Mesenchymal stem cell (in vitro differentiated cells and primary cell): Measurements from ENCODE around the gene CFAP54.
A peak's percentile ranks its signal among the peaks of the same experiment; 100 is the strongest.

ENCODE experiments used
- DNase-seq: peaks from one replicate; pipeline ENCODE4 v3.0.0-alpha.2; 2013
- H2AFZ ChIP-seq: one replicate; pipeline ENCODE4 v1.6.1; 2013; ENCODE audit warnings: low read depth, mild to moderate bottlenecking, control low read depth, inconsistent platforms, low read length, moderate library complexity
- H2AK5ac ChIP-seq: 2 replicates; pipeline ENCODE4 v1.6.1; 2013; ENCODE audit warnings: low read length, moderate library complexity, mild to moderate bottlenecking, inconsistent platforms; ENCODE audit not compliant: severe bottlenecking
- H2BK120ac ChIP-seq: one replicate; pipeline ENCODE4 v1.6.1; 2013; ENCODE audit warnings: low read depth, mild to moderate bottlenecking, inconsistent platforms, low read length, moderate library complexity
- H2BK12ac ChIP-seq, 2 experiments: one replicate each; pipeline ENCODE4 v1.6.1; 2013; ENCODE audit warnings: inconsistent platforms in 2 of 2, low read length in 2 of 2, mild to moderate bottlenecking in 2 of 2, moderate library complexity in 2 of 2, control low read depth in 1 of 2
- H2BK15ac ChIP-seq: one replicate; pipeline ENCODE4 v1.6.1; 2013; ENCODE audit warnings: mild to moderate bottlenecking, low read depth, inconsistent platforms; ENCODE audit not compliant: poor library complexity, severe bottlenecking
- H2BK5ac ChIP-seq: 2 replicates; pipeline ENCODE4 v1.6.1; 2013; ENCODE audit warnings: low read depth, mild to moderate bottlenecking, low read length, control low read depth, inconsistent platforms; ENCODE audit not compliant: poor library complexity, severe bottlenecking
- H3K14ac ChIP-seq, 2 experiments: one replicate each; pipeline ENCODE4 v1.6.1; 2013; ENCODE audit warnings: inconsistent platforms in 2 of 2, low read length in 2 of 2, control low read depth in 1 of 2, mild to moderate bottlenecking in 1 of 2, moderate library complexity in 1 of 2
- H3K18ac ChIP-seq, 2 experiments: one replicate each; pipeline ENCODE4 v1.6.1; 2013; ENCODE audit warnings: inconsistent platforms in 2 of 2, low read length in 2 of 2, control low read depth in 1 of 2, low read depth in 1 of 2, mild to moderate bottlenecking in 1 of 2
- H3K23ac ChIP-seq, 2 experiments: one replicate each; pipeline ENCODE4 v1.6.1; 2013; ENCODE audit warnings: inconsistent platforms in 2 of 2, low read length in 2 of 2, mild to moderate bottlenecking in 2 of 2, moderate library complexity in 2 of 2, control low read depth in 1 of 2
- H3K27ac ChIP-seq: 2 replicates; pipeline ENCODE4 v1.5.1; 2013; ENCODE audit warnings: mild to moderate bottlenecking, moderate library complexity, low read length, control low read depth, inconsistent platforms; ENCODE audit not compliant: poor library complexity, severe bottlenecking
- H3K27me3 ChIP-seq, 2 experiments: 2 replicates each; pipeline versions ENCODE4 v1.6.1 to v1.7.0; 2013; ENCODE audit warnings: low read length in 2 of 2, mild to moderate bottlenecking in 2 of 2, moderate library complexity in 2 of 2, control low read depth in 1 of 2, inconsistent platforms in 1 of 2; ENCODE audit not compliant: control insufficient read depth in 1 of 2, insufficient read depth in 1 of 2
- H3K36me3 ChIP-seq, 2 experiments: 2 replicates each; pipeline versions ENCODE4 v1.6.1 to v1.7.0; 2013; ENCODE audit warnings: low read length in 2 of 2, control low read depth in 1 of 2, inconsistent platforms in 1 of 2, low read depth in 1 of 2, mild to moderate bottlenecking in 1 of 2; ENCODE audit not compliant: insufficient read depth in 2 of 2, control insufficient read depth in 1 of 2
- H3K4ac ChIP-seq, 2 experiments: one replicate each; pipeline ENCODE4 v1.6.1; 2013; ENCODE audit warnings: inconsistent platforms in 2 of 2, low read length in 2 of 2, mild to moderate bottlenecking in 2 of 2, moderate library complexity in 2 of 2, control low read depth in 1 of 2, low read depth in 1 of 2
- H3K4me1 ChIP-seq: 2 replicates; pipeline ENCODE4 v1.6.1; 2013; ENCODE audit warnings: low read depth, low read length, control low read depth; ENCODE audit not compliant: control insufficient read depth, insufficient read depth
- H3K4me2 ChIP-seq: 2 replicates; pipeline ENCODE4 v1.6.1; 2013; ENCODE audit warnings: low read length, mild to moderate bottlenecking, inconsistent platforms; ENCODE audit not compliant: poor library complexity, severe bottlenecking
- H3K4me3 ChIP-seq, 2 experiments: 2 replicates each; pipeline versions ENCODE4 v1.5.1 to v1.7.0; 2013; ENCODE audit warnings: low read length in 2 of 2, mild to moderate bottlenecking in 2 of 2, control low read depth in 1 of 2, low read depth in 1 of 2; ENCODE audit not compliant: insufficient read depth in 1 of 2
- H3K79me1 ChIP-seq: replicated peaks from 2 replicates; pipeline ENCODE4 v1.6.1; 2013; ENCODE audit warnings: mild to moderate bottlenecking, control low read depth, low read length, inconsistent platforms; ENCODE audit not compliant: poor library complexity, severe bottlenecking
- H3K9ac ChIP-seq: 2 replicates; pipeline ENCODE4 v1.7.0; 2013; ENCODE audit warnings: mild to moderate bottlenecking, low read length, moderate library complexity
- H3K9me3 ChIP-seq: 2 replicates; pipeline ENCODE4 v1.7.0; 2013; ENCODE audit warnings: mild to moderate bottlenecking, low read length; ENCODE audit not compliant: control insufficient read depth
- H4K8ac ChIP-seq: one replicate; pipeline ENCODE4 v1.6.1; 2013; ENCODE audit warnings: inconsistent platforms, mild to moderate bottlenecking, low read length, moderate library complexity
- H4K91ac ChIP-seq: one replicate; pipeline ENCODE4 v1.6.1; 2013; ENCODE audit warnings: mild to moderate bottlenecking, low read length, inconsistent platforms
- WGBS: methylation state at CpG from one replicate; pipeline ENCODE4 v1.1.7; 2013; ENCODE audit warnings: mixed read lengths; 5-methylcytosine and 5-hydroxymethylcytosine counted together

CFAP54 gene

DNA sequence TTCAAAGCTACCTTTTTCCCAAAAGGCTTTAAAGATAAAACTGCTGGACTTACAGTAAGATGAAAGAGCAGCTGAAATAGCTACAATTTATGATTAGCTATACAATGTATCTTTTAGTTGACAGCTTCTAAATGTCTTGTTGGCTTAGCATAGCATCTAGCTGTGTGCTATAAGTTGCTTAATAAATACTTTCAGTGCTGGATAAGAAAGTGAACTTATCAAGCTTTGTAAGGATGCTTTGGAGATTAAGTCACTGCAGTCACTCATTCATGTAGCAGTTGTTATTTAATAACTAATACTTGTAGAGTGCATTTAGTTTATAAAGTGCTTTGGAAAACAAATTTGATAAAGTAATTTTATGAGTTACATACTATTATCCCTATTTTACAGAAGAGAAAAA is 14.6 kb downstream of the CFAP54 start:
- H3K9ac ChIP-seq, result no peak overlapping the region
- H2BK5ac ChIP-seq, result no peak overlapping the region
- H3K14ac ChIP-seq, result no peak overlapping the region
- H3K18ac ChIP-seq, result no peak overlapping the region
- no peak overlapping the region for H3K4ac ChIP-seq
- H3K23ac ChIP-seq, result no peak overlapping the region
- no peak overlapping the region for H2AFZ ChIP-seq
- no peak overlapping the region for H2BK15ac ChIP-seq
- H2BK120ac ChIP-seq, result no peak overlapping the region
- H2AK5ac ChIP-seq, result no peak overlapping the region
- H3K9me3 ChIP-seq, result no peaks in the 10 kb centered on the region
- no peaks in the 10 kb centered on the region for H3K27me3 ChIP-seq
- no peak overlapping the region for H2BK12ac ChIP-seq
- no peak overlapping the region for H4K91ac ChIP-seq
- H3K27ac ChIP-seq, result no peak overlapping the region
- no peak overlapping the region for H3K4me2 ChIP-seq
- no peak overlapping the region for H4K8ac ChIP-seq
- H3K4me1 ChIP-seq, result peaks cover 6% of the 10 kb centered on the region
- H3K4me3 ChIP-seq, result no peak overlapping the region
- DNase-seq, result no peak
- H3K79me1 ChIP-seq, result no peaks in the 10 kb centered on the region
- H3K36me3 ChIP-seq, result no peaks in the 10 kb centered on the region

DNA sequence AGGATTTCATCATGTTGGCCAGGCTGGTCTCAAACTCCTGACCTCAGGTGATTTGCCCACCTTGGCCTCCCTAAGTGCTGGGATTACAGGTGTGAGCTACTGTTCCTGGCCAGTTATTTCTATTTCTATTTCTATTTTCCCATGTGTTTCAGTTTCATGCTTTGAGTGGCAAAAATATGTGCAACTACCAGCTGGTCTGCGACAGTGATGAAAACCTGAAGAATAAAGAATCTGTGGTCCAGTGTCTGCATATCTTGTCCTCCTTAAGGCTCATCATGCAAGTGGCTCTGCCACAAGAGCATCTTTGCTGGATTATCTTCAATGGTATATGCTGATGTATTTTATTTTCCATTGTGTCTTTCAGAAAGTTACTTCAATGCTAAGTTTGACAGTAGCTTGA is 17.4 kb downstream of the CFAP54 start:
- Histone ChIP-seq H3K18ac (no peak overlapping the region), H3K23ac (no peak overlapping the region), H3K4me1 (peaks cover 1% of the 10 kb centered on the region), H3K27ac (no peak overlapping the region), H3K4ac (no peak overlapping the region), H2BK12ac (no peak overlapping the region), H3K4me3 (no peak overlapping the region), H3K14ac (no peak overlapping the region), H3K36me3 (no peaks in the 10 kb centered on the region), H2BK120ac (no peak overlapping the region), H2AFZ (no peak overlapping the region), H4K91ac (no peak overlapping the region), H2BK15ac (no peak overlapping the region), H3K4me2 (no peak overlapping the region), H3K9ac (no peak overlapping the region), H2AK5ac (no peak overlapping the region), H3K9me3 (no peaks in the 10 kb centered on the region), H3K79me1 (no peaks in the 10 kb centered on the region), H3K27me3 (no peaks in the 10 kb centered on the region), H2BK5ac (no peak overlapping the region), H4K8ac (no peak overlapping the region)
- WGBS, result 94% methylated on average over 1 of the region's 1 CpG
- no peak for DNase-seq

DNA sequence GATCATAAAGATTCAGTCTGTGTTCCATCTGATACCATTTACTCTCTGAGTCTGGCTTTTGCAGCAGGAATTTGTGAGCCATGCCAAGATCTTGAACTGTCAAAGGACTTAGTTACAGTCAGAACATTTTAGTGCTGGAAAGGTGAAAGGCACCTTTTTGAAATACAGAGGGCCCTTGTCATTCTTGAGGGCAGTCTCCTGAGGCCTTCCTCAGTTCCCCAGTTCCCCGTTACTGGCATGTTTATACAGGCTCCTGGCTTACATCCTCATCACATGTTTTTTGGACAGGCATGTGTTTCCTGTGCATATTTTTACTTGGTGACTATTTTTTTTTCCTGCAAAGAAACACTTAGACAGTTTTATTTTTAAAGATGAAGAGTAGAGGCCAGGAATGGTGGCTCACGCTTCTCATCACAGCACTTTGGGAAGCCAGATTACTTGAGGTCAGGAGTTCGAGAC is 21.0 kb downstream of the CFAP54 start:
- Histone ChIP-seq H2BK12ac (no peak overlapping the region), H2AK5ac (no peak overlapping the region), H3K79me1 (no peaks in the 10 kb centered on the region), H2BK15ac (no peak overlapping the region), H3K4me2 (no peak overlapping the region), H4K8ac (no peak overlapping the region), H3K9me3 (no peaks in the 10 kb centered on the region), H3K14ac (no peak overlapping the region), H4K91ac (no peak overlapping the region), H3K4me3 (no peak overlapping the region), H3K36me3 (no peaks in the 10 kb centered on the region), H2AFZ (no peak overlapping the region), H3K4me1 (peaks cover 2% of the 10 kb centered on the region), H2BK120ac (no peak overlapping the region), H3K4ac (no peak overlapping the region), H2BK5ac (no peak overlapping the region), H3K23ac (no peak overlapping the region), H3K9ac (peak overlapping the region; percentile 24), H3K18ac (no peak overlapping the region), H3K27ac (no peak overlapping the region), H3K27me3 (no peaks in the 10 kb centered on the region)
- DNase-seq, result no peak
- 66% methylated on average over 3 of the region's 3 CpGs for WGBS

DNA sequence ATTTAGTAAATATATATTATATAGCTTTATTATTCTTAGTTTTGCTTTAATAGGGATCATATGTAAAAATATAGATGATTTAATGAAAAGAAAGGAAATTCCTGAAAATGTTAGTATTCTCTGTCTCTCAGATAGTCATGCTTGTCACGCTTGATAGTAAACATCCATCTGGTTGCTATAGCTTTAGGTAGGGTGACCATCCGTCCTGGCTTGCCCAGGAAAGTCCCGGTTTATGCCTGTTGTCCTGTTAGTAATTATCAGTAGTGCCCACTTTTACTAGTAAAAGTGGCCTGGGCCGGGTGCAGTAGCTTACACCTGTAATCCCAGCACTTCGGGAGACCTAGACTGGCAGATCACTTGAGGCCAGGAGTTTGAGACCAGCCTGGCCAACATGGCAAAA is 23.8 kb downstream of the CFAP54 start:
- H2BK5ac ChIP-seq, result no peak overlapping the region
- no peaks in the 10 kb centered on the region for H3K36me3 ChIP-seq
- H3K27ac ChIP-seq, result no peak overlapping the region
- no peaks in the 10 kb centered on the region for H3K27me3 ChIP-seq
- no peak overlapping the region for H2BK12ac ChIP-seq
- no peak overlapping the region for H3K14ac ChIP-seq
- H3K9ac ChIP-seq, result no peak overlapping the region
- no peak overlapping the region for H3K23ac ChIP-seq
- H3K4me1 ChIP-seq, result peaks cover 2% of the 10 kb centered on the region
- H4K8ac ChIP-seq, result no peak overlapping the region
- 96% methylated on average over 5 of the region's 5 CpGs for WGBS
- H2BK120ac ChIP-seq, result no peak overlapping the region
- H3K9me3 ChIP-seq, result no peaks in the 10 kb centered on the region
- H3K79me1 ChIP-seq, result no peaks in the 10 kb centered on the region
- H2AFZ ChIP-seq, result no peak overlapping the region
- DNase-seq, result no peak
- H3K4me3 ChIP-seq, result no peak overlapping the region
- no peak overlapping the region for H3K4ac ChIP-seq
- no peak overlapping the region for H2BK15ac ChIP-seq
- H3K4me2 ChIP-seq, result no peak overlapping the region
- no peak overlapping the region for H3K18ac ChIP-seq
- H4K91ac ChIP-seq, result no peak overlapping the region
- no peak overlapping the region for H2AK5ac ChIP-seq
